GM23338 (cell line): ENCODE data around the gene CHSY1.

ENCODE experiments used
- CREB1 ChIP-seq: fragments of 250-450 bp; sonication (Bioruptor Pico); IDR thresholded peaks from 2 replicates; pipeline ENCODE4 v1.5.0; 2020; ENCODE audit warnings: low read depth, mild to moderate bottlenecking, moderate library complexity
- CTCF ChIP-seq, 2 experiments: fragments of 200-600 bp in 1 of 2; sonication (generic) in 1 of 2; conservative IDR thresholded peaks; 2 replicates each; pipeline versions ENCODE4 v1.5.1 to v1.6.1; 2016 to 2017; ENCODE audit warnings: antibody characterized with exemption in 2 of 2, low read depth in 2 of 2, mild to moderate bottlenecking in 2 of 2, moderate library complexity in 1 of 2
- ETS1 ChIP-seq: IDR thresholded peaks from 2 replicates; pipeline ENCODE4 v1.6.1; 2016; ENCODE audit warnings: antibody characterized with exemption
- EZH2 ChIP-seq: fragments of 200-600 bp; sonication (generic); IDR thresholded peaks from one replicate; pipeline ENCODE4 v1.8.0; 2017; ENCODE audit warnings: antibody characterized with exemption, mild to moderate bottlenecking, low read depth; ENCODE audit not compliant: unreplicated experiment
- EZH2phosphoT487 ChIP-seq: fragments of 200-600 bp; sonication (generic); IDR thresholded peaks from one replicate; pipeline ENCODE4 v1.8.1; 2018; ENCODE audit warnings: antibody characterized with exemption; ENCODE audit not compliant: unreplicated experiment
- JUNB ChIP-seq: IDR thresholded peaks from one replicate; pipeline ENCODE4 v1.6.1; 2016; ENCODE audit warnings: antibody characterized with exemption; ENCODE audit not compliant: unreplicated experiment
- NANOG ChIP-seq: IDR thresholded peaks from 2 replicates; pipeline ENCODE4 v1.6.1; 2016; ENCODE audit warnings: antibody characterized with exemption, borderline replicate concordance
- POLR2AphosphoS5 ChIP-seq: IDR thresholded peaks from 2 replicates; pipeline ENCODE4 v1.6.1; 2016; ENCODE audit warnings: antibody characterized with exemption, low read depth
- REST ChIP-seq: IDR thresholded peaks from one replicate; pipeline ENCODE4 v1.6.1; 2018; ENCODE audit warnings: antibody characterized with exemption; ENCODE audit not compliant: unreplicated experiment
- STAT1 ChIP-seq: IDR thresholded peaks from one replicate; pipeline ENCODE4 v1.6.1; 2016; ENCODE audit warnings: antibody characterized with exemption; ENCODE audit not compliant: unreplicated experiment
- ZNF114 ChIP-seq: fragments of 250-450 bp; sonication (Bioruptor Pico); IDR thresholded peaks from 2 replicates; pipeline ENCODE4 v1.5.0; 2020; ENCODE audit warnings: mild to moderate bottlenecking, moderate library complexity
- TF ChIP-seq, protein P1 (sequence below): fragments of 250-450 bp; sonication (Bioruptor Pico); IDR thresholded peaks from 2 replicates; pipeline ENCODE4 v1.5.0; 2020; ENCODE audit warnings: mild to moderate bottlenecking, moderate library complexity

DNA sequence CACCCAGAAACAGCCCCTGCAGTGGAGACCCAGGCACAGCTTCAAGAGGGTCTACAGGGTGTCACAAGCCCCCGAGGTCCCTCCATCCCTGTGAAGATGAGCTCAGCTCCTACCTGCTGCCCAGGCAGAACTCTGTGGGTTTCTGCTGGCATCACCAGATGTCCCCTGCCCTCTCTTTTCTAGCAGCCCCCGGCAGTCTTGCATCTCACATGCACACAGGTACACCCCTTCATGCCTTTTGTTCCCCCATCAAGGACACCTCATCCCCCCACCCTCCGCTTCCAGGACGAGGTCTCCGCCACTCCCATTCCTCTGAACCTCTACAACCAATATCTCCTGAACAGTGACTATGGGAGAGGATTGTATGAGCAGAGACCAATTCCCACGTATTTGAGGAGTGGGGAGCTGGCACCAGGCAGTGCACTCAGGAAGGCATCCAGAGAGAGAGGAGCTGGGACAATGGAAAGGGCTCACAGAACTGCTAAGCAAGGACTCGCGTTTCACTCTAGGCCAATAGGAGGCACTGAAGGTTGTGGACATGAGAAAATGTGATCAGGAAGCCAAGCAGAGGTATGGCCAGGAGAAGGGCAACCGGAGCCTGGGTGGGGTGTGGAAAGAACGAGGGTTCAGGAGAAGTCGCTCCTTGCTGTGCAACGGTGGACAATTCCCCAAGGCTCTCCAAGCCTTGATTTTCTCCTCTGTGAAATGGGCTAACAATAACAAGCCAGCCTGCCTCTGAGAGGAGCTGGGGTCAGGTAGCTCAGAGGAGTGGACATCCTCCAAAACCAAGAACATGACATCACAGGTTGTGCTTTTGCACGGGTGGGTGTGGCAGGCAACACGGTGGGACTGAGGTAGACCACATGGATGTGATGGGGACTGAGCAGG is 115.2 kb downstream of the CHSY1 start:
- TF ChIP-seq CTCF (conservative IDR thresholded peaks at IDR 0.05; ENCODE audit: low read depth in 2 of 2) (peak; percentile 8 to 45; a peak in 2 of 4 replicates), EZH2 (no peak), CREB1 (CRISPR knock-in tag) (no peak), JUNB (no peak), EZH2phosphoT487 (no peak), REST (no peak), POLR2AphosphoS5 (no peak), ETS1 (no peak), NANOG (no peak), ZNF114 (CRISPR knock-in tag) (no peak), STAT1 (no peak)
- TF ChIP-seq, protein P1, sequence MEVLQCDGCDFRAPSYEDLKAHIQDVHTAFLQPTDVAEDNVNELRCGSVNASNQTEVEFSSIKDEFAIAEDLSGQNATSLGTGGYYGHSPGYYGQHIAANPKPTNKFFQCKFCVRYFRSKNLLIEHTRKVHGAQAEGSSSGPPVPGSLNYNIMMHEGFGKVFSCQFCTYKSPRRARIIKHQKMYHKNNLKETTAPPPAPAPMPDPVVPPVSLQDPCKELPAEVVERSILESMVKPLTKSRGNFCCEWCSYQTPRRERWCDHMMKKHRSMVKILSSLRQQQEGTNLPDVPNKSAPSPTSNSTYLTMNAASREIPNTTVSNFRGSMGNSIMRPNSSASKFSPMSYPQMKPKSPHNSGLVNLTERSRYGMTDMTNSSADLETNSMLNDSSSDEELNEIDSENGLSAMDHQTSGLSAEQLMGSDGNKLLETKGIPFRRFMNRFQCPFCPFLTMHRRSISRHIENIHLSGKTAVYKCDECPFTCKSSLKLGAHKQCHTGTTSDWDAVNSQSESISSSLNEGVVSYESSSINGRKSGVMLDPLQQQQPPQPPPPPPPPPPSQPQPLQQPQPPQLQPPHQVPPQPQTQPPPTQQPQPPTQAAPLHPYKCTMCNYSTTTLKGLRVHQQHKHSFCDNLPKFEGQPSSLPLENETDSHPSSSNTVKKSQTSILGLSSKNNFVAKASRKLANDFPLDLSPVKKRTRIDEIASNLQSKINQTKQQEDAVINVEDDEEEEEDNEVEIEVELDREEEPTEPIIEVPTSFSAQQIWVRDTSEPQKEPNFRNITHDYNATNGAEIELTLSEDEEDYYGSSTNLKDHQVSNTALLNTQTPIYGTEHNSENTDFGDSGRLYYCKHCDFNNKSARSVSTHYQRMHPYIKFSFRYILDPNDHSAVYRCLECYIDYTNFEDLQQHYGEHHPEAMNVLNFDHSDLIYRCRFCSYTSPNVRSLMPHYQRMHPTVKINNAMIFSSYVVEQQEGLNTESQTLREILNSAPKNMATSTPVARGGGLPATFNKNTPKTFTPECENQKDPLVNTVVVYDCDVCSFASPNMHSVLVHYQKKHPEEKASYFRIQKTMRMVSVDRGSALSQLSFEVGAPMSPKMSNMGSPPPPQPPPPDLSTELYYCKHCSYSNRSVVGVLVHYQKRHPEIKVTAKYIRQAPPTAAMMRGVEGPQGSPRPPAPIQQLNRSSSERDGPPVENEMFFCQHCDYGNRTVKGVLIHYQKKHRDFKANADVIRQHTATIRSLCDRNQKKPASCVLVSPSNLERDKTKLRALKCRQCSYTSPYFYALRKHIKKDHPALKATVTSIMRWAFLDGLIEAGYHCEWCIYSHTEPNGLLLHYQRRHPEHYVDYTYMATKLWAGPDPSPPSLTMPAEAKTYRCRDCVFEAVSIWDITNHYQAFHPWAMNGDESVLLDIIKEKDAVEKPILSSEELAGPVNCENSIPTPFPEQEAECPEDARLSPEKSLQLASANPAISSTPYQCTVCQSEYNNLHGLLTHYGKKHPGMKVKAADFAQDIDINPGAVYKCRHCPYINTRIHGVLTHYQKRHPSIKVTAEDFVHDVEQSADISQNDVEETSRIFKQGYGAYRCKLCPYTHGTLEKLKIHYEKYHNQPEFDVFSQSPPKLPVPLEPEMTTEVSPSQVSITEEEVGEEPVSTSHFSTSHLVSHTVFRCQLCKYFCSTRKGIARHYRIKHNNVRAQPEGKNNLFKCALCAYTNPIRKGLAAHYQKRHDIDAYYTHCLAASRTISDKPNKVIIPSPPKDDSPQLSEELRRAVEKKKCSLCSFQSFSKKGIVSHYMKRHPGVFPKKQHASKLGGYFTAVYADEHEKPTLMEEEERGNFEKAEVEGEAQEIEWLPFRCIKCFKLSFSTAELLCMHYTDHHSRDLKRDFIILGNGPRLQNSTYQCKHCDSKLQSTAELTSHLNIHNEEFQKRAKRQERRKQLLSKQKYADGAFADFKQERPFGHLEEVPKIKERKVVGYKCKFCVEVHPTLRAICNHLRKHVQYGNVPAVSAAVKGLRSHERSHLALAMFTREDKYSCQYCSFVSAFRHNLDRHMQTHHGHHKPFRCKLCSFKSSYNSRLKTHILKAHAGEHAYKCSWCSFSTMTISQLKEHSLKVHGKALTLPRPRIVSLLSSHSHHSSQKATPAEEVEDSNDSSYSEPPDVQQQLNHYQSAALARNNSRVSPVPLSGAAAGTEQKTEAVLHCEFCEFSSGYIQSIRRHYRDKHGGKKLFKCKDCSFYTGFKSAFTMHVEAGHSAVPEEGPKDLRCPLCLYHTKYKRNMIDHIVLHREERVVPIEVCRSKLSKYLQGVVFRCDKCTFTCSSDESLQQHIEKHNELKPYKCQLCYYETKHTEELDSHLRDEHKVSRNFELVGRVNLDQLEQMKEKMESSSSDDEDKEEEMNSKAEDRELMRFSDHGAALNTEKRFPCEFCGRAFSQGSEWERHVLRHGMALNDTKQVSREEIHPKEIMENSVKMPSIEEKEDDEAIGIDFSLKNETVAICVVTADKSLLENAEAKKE (CRISPR knock-in tag): no peak
